Stimulated activated CD8-positive, alpha-beta memory T cell treated with anti-CD3 and anti-CD28 coated beads, Interleukin-7, amount 100 ng/mL, for 48 hours (primary cell): Measurements from ENCODE around the gene TSC22D2.

Experiments used
- DNase-seq, 2 donors: peaks; one replicate each; pipeline ENCODE4 v3.0.0-alpha.2; 2020; ENCODE audit warnings: low read depth in 1 of 2; ENCODE audit errors: extremely low read depth in 1 of 2

TSC22D2 gene

DNA sequence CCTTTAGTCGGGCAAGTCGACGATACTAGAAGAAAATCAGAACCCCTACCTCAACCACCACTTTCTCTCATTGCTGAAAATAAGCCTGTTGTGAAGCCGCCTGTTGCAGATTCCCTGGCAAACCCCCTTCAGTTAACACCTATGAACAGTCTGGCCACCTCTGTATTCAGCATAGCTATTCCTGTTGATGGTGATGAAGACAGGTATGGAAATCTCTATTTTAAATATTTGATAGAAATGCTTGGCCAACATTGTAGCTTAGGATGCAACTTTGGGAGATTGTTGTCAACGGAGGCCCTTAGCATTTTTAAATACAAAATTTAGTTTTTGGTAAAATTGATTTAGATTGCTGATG lies 3.0 kb downstream of the TSC22D2 start:
- DNase-seq, result no peak

DNA sequence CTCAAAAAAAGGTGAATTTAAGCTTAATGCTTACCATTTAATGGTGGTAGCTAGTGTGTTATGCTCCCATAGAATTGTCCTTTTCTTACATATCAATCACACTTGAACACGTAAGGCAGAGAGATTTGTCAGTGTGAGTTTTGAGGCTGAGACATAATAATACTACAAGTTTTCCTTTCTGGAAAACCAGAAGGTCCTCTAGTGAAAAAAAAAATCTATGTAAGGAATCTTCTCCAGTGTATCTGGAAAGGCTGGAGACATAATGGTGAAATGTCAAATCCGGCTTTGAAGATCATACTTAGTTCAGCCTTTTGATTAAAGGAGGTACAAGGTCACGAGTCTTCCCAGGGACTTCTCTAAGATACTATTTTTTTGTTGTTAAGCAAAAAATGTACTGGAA lies 3.4 kb downstream of the TSC22D2 start:
- DNase-seq, result no peak

DNA sequence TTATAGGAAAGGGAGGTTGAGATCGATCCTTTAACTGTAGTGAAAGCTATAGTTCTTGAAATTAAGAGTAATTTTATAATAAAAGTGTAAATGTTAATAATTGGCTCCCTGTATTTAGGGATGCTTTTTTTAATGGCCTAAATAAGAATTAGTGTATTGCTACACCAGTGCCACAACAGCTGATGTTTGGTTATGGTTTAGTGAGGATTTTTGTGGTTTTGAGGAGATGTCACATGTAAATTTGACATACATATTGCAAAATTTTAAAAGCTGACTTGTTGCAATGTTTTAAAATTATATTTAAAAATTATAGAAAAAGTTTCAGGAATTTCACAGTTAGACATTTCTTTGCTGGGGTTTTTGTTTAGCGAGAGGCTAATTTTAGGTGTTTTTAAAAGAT lies 3.9 kb downstream of the TSC22D2 start:
- DNase-seq, result no peak

DNA sequence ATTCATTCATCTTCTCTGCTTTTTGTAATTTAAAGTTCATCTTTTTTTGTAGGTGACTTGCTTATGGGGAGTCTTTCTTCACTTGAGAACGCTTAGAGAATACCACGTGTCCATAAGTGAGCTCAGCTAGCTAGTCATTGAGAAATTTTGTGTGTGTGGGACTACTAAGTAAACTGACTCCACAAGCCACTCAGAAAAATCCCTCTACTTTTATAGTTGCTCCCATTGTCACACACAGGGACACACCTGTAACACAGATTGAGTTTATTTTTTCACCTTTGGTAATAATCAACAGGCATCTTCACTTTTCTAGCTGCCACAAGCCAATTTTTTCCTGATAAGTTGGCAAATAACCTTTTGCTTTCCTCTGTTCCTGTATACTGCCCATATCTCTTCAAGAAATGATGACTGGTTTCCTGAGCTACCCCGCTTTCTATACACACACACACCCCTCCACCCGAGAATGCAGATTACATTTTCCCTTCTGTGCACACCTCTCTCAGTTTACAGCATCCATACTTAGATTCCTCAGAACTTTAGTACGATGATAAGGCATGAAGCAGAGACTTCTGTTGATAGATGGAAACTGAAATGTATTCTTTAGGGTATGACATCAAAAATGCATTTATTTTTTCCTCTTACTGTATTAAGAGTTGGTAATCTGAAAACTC lies 4.6 kb downstream of the TSC22D2 start:
- DNase-seq, result no peak

DNA sequence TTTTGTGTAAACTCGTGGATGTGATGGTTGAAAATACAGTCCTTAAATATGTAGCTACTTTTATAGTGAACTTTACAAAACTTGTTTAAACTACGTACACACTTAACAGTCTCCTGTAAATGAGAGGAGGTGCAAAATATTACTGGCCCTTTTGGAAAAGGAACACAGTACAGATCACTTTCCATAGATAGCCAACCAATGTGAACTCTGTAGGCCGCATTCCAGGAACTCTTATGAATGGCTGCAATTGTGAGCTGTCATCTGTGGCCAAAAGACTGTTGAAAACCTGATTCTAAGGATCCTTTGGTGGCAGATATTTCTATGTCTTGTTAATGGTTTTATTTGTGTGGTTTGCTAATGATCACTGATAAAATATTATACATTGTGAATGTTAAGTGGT lies 6.2 kb downstream of the TSC22D2 start:
- no peak for DNase-seq

DNA sequence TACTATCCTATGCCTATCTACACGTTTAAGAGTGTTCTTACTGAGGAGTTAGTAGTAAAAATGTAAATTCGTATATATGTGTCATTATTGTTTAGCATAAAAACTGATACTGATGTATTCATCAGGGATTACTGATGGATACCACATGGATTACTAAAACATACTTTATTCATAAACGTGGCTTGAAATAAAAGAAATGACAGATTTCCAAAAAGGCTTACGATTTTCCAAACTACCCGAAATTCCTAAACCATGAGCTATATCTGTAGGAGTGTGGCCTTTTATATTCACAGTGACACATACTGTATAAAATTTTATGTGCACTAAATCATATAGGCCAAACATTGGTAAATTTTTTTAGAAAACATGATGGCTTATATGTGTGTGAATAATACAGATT lies 6.9 kb downstream of the TSC22D2 start:
- DNase-seq, result no peak

DNA sequence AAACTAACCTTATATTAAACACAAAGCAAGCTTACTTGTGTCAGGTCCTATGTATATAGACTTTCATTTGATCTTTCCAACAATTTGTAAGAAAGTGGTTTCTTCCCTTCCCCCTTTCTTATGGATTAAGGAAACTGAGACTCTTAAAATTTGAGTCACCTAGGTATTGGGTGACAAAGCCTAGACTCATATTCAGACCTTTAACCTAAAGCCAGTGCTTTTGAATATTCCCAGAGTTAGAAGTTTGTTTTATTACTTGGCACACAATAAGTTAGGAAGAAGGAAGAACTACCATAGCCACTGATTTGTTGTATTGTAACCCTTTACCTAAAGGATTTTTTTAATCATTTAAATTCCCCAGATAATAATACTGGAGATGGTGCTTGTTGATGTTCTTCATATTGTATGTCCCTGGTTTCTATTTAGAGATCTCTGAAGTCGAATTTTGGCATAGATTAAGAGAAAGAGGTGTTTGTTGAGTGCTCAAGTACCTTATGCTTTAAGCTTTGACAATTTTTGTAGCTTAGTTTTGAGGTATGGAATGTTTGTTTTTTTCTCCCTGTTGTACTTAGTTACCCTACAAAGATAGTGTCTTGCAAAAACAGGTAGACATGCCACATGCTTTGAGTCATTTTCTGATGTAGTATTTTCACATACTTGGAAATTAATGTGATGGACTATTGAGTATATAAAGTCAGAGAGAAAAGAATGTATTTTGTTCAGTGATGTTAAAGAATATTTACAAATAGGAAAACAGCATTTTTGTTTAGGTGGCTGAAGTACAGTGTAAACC lies 11.2 kb downstream of the TSC22D2 start:
- DNase-seq, result no peak

DNA sequence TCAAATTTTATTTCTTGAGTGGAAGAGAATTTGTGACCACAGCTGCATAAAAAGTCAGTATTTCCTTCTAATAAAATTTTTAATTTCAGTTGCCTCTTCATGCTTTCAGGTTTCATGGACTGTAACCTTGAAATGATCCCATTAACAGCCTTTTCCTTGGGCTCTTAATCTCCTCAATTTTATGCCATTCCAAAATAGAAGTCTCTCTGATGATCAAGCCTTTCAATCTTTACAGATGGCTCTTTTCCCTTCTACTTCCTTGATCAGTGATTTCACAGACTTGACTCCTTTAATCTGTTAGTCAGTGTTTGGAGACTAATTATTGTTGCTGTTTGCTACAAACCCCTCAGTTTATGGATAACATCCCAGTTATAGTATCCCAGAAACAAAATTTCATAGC lies 11.9 kb downstream of the TSC22D2 start:
- no peak for DNase-seq

DNA sequence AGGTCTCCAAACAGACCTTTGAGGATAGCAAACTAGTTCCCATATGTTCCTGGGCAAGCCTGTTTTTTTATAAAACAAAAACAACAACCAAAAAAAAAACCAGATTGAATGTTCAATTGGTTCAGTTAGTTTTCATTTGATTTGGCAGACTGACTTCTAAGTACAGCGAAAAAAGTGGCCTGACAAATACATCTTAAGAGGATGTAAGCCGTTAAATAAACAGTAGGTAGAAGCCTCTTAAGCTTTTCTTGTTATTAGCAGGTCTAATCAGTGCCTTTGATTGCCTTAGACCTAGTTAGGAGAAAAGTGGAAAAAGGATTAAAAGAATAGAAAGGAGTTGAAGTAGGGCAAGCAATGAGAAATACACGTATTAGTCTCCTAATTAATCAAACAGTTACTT lies 13.2 kb downstream of the TSC22D2 start:
- no peak for DNase-seq

DNA sequence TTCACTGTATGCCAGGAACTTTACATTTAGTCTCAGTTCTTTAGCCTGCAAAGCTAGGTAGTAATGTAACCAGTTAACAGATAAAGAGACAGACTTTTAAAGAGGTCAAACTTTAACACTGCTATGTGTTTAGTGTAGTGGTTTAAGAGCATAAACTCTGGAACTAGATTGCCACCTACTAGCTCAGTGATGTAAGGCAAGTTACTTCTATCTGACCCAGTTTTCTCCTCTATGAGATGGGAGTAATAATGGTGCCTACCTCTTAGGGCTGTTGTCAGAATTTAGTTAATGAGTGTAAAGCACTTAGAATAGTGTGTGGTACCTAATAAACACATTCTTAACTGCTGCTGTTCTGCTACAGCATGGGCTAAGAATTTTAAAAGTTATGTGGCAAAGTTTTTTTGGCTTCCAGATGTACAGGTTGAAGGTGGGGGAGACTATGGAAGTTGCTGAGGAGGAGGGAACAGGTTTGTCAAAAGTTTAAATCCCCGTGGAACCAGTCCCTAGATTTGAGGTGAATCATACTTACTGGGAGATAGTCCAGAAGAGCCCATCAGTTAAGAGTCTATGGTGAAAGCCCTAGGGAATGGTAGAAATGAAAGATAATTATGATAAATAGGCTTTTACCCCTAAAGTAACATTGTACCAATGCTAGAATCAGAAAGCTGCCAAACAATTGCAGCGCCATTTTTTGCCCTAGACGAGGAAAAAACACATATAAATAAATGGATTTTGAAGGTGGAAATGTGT lies 13.9 kb downstream of the TSC22D2 start:
- DNase-seq, result no peak

DNA sequence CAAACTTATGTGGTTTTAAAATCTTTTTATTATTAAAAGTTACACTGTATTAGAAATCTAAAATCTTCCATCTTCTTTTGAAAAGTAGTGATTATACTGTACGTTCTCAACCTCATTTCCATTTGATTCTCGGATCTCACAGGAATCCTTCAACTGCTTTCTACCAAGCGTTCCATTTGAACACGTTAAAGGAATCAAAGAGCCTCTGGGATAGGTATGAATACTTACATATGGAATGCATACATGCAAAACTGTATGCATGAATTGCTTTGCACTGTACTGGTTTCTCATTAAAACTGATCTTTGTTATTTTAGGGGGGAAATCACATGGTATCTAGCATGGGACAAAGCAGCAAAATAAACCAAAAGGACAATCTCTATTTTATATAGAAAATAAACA lies 14.8 kb downstream of the TSC22D2 start:
- no peak for DNase-seq

DNA sequence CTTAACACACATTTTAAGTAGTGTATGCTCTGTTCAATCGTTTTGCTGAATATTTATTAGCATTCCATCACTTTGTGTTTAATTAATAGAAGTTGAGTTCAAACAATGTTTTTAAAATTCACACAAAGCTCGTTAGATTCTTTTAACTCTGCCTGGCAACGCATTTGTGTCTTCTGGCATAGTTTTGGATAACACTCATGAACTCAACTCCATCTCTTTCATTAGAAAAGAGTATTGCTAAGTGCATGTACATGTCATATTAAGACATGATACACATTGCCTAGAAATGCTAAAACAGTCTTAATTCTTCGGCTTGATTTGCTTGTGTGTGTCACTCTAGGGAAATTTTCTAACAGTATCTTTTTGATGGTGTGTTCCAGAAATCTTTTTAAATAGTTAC lies 15.7 kb downstream of the TSC22D2 start:
- no peak for DNase-seq

DNA sequence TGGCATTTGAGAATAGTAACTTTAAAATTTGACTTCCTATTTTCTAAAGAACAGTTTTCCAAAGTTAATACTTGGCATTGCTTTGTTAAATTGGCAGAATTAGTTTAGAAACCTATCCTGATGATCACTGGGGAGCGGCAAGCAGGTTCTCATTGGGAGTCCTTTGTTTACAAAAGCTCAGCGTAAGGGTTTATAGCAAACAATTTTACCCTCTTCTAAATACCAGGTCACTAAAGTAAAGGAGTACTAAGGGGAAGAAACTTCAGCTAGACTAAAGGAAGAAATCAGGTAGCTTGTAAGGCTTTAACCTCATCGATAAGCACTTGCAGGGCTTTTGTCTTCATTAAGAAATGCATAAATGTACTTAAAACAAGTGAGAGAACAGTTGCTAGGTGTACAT lies 18.2 kb downstream of the TSC22D2 start:
- no peak for DNase-seq

DNA sequence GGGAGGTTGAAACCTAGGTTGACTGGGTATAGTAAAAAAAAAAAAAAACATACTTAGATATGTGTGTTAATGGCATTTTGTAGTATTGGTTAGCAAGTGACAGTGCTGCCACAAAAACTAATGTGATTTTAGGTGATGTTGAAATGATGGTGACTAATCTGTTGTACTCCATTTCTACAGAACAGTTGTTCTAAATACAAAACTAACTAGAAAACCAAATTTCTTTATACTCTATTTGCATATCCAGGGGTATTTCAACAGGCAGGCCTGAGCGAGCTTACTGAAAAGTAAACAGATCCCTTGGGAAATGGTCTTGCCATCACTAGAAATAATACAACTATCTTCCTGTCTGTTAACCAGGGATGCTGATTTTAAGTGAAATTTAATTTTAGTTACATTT lies 20.5 kb downstream of the TSC22D2 start:
- DNase-seq, result no peak

DNA sequence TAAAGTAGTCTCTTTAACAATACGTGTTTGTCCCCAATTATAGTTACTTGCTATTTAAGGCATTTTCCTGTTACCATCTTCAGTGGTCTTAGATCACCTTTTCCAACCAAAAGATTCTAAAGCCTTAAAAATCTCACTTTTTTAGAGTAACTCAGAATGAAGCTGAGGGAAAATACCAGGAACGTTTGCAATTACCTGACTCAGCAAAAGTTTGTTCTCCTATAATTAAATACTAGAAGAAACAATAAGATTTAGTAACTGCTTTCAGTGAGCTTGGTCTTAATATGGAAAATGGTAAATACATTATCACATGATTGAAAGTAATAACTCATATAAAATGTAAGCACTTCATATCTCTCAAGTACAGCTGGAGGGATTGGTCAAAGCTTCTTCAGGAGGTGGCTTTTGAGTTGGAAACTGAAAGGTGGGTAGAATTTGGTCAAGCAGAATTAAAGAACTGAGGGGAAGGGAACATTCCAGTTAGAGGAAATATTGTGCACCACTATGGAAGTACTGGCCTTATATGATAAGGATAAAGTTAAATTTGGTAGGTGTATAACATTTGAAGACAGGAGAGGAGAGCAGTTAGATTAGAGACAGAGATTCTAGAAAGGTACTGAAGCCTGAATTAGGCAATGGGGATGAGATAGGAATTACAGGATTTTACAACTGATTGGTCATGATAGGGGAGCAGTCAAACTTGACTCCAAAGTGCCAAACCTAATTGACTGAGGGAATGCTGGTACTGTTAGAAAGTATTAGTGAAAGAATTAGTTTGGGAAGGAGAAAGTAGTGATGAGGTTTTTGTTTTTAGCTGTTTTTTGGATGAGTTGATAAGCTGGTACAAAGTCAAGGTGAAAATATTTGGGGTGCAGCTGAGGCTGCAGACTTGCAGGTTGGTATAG lies 21.9 kb downstream of the TSC22D2 start:
- no peak for DNase-seq

DNA sequence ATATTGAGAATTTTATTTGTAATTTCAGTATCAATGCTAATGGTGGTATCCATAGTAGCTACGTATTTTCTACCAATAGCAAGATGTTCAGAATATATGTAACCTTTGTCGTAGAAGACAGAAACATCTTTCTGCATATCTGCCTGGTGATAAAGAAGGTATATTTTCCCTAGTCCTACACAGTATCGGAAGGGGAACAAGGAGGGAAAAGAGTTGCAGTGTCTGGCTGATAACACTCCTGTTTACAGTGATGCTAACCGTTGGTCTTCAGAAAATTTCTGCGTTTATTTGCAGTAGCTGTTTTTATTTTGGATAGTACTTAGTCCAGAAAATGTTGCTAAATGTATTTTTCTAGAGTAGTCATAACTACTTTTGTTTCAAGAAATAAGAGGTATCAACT lies 25.2 kb downstream of the TSC22D2 start:
- no peak for DNase-seq

DNA sequence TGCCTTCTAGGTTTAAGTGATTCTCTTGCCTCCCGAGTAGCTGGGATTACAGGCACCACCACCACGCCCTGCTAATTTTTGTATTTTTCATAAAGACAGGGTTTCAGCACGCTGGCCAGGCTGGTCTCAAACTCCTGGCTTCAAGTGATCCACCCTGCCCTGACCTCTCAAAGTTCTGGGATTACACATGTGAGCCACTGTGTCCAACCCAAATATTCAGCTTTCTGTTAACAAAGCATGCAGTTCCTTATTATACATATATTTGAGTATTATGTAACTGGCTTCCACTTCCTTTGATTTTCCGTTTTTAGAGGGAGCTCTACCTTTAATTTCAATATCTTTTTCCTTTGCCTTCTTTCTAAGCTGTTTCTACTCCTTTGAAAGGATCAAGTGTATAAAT lies 26.1 kb downstream of the TSC22D2 start:
- DNase-seq, result no peak

DNA sequence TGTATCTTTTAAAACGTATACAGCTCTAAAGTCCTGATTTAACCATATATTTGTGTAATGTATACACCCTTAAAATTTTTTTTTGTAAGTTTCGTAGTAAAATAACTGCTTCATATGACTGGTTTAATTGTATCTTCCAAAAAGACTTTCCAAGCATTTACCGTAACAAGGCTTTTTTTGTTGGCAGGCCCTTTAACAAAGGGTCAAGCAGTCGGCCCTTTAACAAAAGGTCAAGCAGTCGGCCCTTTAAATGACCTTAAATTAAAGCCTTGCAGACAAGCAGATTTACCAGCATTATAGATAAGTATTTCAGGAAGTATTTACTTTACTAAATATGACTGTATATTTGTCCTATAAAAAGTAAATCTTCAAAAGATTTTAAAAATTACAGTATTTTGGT lies 28.1 kb downstream of the TSC22D2 start:
- no peak for DNase-seq

DNA sequence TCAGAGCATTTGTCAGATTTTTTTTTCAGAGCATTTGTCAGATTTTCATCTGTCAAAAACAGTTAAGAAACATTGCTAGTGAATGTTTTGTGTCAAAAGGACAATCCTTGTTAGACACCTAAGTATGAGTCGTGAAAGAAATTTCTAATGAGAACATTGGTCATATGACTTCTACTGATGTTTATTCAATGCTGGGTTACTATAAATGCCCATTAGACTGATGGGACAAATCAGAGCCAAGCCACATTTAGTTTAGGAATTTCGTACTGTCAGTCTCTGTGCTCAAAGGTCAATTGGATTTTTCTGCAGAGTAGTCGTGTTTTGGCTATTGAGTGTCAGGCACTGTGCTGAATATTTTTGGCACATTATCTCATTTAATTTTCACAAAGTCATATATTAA lies 31.6 kb downstream of the TSC22D2 start:
- no peak for DNase-seq

DNA sequence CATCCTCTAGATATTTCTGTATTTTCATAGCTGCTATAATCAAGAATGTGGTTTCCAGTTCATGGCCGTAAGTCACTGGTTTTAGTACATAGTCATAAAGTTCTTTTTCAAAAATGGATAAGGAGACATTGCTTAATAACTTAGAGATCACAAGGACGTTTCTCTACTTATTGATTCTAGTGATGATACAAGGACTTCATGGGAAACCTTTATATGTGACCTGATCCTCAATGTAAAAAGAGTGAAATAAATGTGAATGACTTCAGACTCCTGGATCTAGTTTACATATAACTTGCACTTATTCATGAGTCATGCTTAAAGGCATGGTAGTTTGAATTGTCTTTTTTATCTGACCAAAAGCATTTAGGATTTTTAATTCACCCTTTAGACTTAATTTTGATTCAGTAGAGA lies 35.2 kb downstream of the TSC22D2 start:
- DNase-seq, result no peak

DNA sequence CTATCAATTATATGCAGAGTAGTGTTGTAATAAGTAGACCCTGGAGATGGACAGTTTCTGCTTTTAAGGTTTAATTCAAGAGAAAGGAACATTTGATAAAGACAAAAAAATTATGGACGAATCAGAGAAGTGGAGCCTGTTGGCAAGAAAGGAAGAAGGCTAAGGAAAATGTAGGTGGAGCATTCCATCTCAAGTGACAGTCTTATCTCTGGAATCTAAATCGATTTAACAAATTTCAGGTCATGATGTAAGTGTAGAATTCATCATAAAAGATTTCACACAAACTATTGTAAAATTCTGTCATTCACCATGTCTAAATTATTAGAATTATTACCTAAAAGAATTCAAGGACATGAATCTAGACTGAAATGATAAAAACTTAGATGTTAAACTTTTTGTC lies 36.3 kb downstream of the TSC22D2 start:
- DNase-seq, result no peak
